RWPE1 (cell line): Measurements from ENCODE around the gene B3GNT9.
A peak's percentile ranks its signal among the peaks of the same experiment; 100 is the strongest.

Experiments
- CTCF ChIA-PET: fragments of 350-600 bp; sonication (Branson Sonifier 250); formaldehyde crosslinking; extraction: SDS; loops from one replicate; lab custom pipeline; 2021; lab: Yijun Ruan, JAX
- POLR2A ChIA-PET: fragments of 400-600 bp; formaldehyde crosslinking; extraction: SDS; loops from one replicate; lab custom pipeline; 2020; ENCODE audit warnings: antibody characterized with exemption; ENCODE audit not compliant: low non-redundant PET; lab: Yijun Ruan, JAX
- DNase-seq: peaks from one replicate; pipeline ENCODE4 v3.0.0; 2012; ENCODE audit warnings: low spot score
- H3K27ac ChIP-seq: fragments of 450-650 bp; 2 replicates; pipeline ENCODE4 v1.5.1; 2017
- CTCF ChIP-seq: fragments of 450-650 bp; conservative IDR thresholded peaks from 2 replicates; pipeline ENCODE4 v1.5.1; 2017; ENCODE audit warnings: low read depth, mild to moderate bottlenecking

B3GNT9 gene

GRCh38 chr16:67104061-67104460 is 46.7 kb downstream of the B3GNT9 start:
- DNase-seq = no peak
- no peak overlapping the region for H3K27ac ChIP-seq
- TF ChIP-seq CTCF = peak; percentile 14; the same call in 1 of the 2 replicates
- CTCF ChIA-PET = interaction anchor here (0.6 to 1.2 kb wide), 5 partner anchors 13 to 321 kb away, joined by 3 to 7 read pairs (median 3); no protein-coding TSS in a partner anchor
- POLR2A ChIA-PET = no interaction called here

DNA sequence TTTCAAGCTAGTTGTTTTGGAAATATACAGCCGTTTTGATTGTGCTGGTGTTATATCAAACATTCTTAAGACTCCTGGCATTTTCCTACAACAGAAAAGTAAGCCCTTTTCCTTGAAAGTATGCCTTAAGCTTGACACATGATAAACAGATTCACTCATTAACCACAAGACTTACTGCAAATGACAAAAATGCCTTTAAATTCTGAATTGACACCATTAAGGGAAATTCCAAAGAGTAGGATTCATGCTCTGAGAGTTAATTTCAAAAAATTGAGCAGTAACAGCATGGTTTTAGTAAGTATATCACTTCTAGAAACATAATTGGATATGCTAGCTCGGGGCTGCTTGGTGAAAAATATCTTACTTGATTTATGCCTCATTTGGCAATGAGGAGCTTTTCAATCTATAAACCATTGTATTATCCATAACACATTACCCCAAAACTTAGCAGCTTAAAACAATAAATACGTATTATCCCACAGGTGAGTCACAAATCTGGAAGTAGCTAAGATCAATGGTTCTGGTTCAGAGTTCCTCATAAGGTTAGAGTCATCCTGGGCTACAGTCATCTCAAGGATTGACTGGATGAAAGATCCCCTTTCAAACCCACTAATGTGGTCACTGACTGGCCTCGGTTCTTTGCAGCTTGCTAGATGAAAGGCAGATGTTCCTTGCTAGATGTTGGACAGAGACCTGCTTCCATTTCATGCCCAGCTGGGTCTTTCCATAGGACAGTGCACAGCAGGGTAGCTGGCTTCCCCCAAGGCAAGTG is 49.3 kb downstream of the B3GNT9 start:
- no peak; the same call in 1 of the 2 replicates for TF ChIP-seq CTCF
- ChIA-PET CTCF (interaction anchor here (0.5 to 1.7 kb wide), 7 partner anchors 37 to 207 kb away, joined by 3 to 8 read pairs (median 4); no protein-coding TSS in a partner anchor), POLR2A (interaction anchor here (0.5 to 0.7 kb wide), 2 partner anchors 20 to 70 kb away, joined by 5 to 7 read pairs; no protein-coding TSS in a partner anchor)
- no peak overlapping the region for H3K27ac ChIP-seq
- DNase-seq = no peak

GRCh38 chr16:67100569-67101310 is 50.1 kb downstream of the B3GNT9 start:
- TF ChIP-seq CTCF = peak; percentile 36
- no peak overlapping the region for H3K27ac ChIP-seq
- ChIA-PET CTCF (interaction anchor here (0.5 to 1.7 kb wide), 9 partner anchors 21 to 225 kb away, joined by 3 to 8 read pairs (median 4); no protein-coding TSS in a partner anchor), POLR2A (interaction anchor here (0.5 kb wide), 1 partner anchor 69 kb away, joined by 5 read pairs; no protein-coding TSS in a partner anchor)
- DNase-seq = no peak

GRCh38 chr16:67098599-67098998 is 52.2 kb downstream of the B3GNT9 start:
- no peak overlapping the region for H3K27ac ChIP-seq
- DNase-seq = no peak
- CTCF ChIA-PET = interaction anchor here (0.6 kb wide), 2 partner anchors 125 to 162 kb away, joined by 3 to 6 read pairs; no protein-coding TSS in a partner anchor
- POLR2A ChIA-PET = no interaction called here
- TF ChIP-seq CTCF = no peak
